ENCODE data around the gene CACNA1C. TPM values are rescaled to one million over a fixed set of nuclear protein-coding genes. Genes with fewer than 3 reads are reported as not detected.

CACNA1C gene
- total RNA-seq, 1 donor from 2014 or later, result not detected

DNA sequence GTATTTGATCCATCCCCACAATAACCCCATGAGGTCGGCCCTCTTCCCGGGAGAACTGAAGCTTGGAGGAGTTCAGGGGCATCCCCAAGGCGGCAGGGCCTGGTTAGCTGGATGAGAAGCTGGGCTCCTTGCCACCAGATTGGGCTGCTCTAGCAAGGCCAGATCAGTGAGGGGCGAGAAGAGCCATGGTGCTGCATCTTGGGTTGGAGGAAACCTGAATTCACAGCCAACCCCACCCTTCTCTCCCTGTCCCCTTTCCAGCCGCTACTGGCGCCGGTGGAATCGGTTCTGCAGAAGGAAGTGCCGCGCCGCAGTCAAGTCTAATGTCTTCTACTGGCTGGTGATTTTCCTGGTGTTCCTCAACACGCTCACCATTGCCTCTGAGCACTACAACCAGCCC lies 513.4 kb downstream of the CACNA1C start:
- no peak for DNase-seq (ENCODE audit: low read depth)

DNA sequence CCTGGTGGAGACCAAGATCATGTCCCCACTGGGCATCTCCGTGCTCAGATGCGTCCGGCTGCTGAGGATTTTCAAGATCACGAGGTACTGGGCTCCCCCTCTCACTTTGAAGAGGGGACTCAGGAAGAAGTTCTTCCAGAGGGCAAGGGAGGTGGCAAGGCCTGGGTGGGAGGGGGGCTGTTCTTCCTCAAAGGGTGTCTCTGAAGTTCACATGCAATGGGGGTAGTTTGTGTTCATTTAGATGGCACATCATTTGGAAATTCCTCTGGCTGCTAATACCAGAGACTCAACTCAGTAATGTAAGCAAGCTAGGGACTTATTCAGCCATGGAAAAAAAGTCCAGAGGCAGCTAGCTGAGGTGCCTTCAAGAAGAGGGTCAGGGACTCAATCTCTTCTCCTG lies 514.9 kb downstream of the CACNA1C start:
- no peak for DNase-seq (ENCODE audit: low read depth)

- DNase-seq (ENCODE audit: low read depth), result no peak
Observed at GRCh38 chr12:2570562-2570961, 517.8 kb downstream of the CACNA1C start.

GRCh38 chr12:2574355-2574935 lies 521.7 kb downstream of the CACNA1C start:
- no peak for DNase-seq (ENCODE audit: low read depth)

GRCh38 chr12:2575245-2575644 lies 522.5 kb downstream of the CACNA1C start:
- no peak for DNase-seq (ENCODE audit: low read depth)

DNA sequence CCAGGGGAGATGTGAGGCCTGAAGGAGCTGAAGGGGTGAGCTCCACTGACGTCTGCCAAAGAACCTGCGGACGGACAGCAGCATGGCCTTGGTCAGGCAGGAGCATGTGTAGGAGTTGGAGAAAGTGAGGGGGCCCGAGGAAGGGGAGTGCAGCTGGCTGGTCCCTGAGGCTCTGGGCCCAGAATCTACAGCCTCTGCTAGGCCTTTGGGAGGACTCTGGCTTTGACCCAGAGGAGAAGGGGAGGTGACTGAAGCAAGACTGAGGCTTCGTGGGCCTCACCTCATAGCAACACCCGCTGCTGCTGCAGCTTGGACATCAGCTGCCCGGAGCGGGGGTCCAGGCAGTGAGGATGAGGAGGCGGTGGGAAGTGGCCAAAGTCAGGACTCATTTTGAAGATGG lies 525.4 kb downstream of the CACNA1C start:
- DNase-seq (ENCODE audit: low read depth), result no peak

DNA sequence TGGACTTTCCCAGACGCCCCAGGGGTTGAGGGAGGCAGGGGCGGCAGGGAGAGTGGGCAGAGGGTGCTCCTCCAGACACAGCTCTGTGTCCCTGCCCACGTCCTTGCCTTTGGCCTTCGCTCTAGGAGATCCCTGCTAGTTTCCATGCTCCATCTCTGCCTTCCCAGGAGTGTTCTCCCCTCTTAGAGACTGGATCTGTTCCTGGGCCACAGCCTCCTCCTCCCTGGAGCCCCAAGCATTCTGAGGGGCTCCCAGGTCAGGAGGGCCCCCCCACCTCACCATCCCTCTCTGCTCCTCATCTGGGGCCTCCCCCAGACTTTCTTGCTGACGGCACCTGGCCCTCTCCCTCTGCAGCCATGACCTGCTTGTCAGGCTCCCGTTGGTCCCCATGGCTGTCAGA lies 526.0 kb downstream of the CACNA1C start:
- no peak for DNase-seq (ENCODE audit: low read depth)

DNA sequence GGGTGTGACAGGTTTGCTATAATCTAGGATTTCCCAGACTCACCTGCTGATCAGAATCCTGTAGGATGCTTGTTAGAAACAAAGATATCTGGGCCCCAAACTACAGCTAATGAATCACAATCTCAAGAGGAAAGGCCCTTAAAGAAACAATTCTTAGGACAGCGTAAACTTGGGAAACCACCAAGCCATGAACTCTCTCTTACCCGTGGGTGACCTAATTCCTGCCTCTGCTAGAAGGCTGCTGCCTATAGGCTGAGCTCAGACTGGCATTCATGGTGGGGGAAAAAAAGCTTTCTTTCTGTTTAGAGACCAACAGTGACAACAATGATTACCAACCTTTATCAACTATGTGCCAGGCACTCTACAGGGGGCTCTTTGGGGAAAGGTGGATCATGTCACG lies 528.0 kb downstream of the CACNA1C start:
- no peak for DNase-seq (ENCODE audit: low read depth)

GRCh38 chr12:2581293-2582045 lies 528.7 kb downstream of the CACNA1C start:
- no peak for DNase-seq (ENCODE audit: low read depth)

DNA sequence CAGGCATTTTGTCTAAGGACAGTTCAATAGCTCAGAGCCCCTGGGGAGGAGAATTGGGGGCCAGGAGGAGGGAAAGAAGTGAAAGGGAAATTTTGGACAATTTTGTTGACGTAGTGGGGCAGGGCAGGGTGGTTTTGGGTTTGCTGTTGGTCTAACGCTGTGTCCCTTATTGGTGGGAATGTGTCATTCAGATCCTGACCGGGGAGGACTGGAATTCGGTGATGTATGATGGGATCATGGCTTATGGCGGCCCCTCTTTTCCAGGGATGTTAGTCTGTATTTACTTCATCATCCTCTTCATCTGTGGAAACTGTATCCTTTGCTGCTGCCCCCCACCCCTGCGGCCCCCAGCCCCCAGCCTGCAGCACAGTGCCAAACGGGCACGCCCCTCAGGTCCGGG lies 529.8 kb downstream of the CACNA1C start:
- DNase-seq (ENCODE audit: low read depth), result no peak

DNA sequence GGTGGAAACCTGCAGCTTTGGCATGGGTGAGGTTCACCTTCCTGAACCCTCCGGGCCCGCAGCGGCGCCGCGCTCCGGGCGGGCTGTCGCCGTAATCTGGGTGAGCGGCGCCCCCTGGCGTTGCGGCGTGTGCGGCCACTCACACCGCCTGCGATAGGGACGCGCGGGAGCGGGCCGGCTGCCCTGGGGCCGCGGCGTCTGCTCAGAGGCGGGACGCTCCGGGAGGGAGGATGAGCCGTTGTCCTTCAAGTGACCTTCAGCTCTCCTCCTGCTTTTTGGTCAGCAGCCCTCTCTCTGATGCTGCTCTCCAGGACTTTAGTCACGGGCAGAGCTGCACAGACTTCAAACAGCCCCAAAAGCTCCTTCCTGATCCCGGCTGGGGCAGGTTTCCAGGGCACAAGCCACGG lies 530.3 kb downstream of the CACNA1C start:
- peak; percentile 50 for DNase-seq (ENCODE audit: low read depth)

DNA sequence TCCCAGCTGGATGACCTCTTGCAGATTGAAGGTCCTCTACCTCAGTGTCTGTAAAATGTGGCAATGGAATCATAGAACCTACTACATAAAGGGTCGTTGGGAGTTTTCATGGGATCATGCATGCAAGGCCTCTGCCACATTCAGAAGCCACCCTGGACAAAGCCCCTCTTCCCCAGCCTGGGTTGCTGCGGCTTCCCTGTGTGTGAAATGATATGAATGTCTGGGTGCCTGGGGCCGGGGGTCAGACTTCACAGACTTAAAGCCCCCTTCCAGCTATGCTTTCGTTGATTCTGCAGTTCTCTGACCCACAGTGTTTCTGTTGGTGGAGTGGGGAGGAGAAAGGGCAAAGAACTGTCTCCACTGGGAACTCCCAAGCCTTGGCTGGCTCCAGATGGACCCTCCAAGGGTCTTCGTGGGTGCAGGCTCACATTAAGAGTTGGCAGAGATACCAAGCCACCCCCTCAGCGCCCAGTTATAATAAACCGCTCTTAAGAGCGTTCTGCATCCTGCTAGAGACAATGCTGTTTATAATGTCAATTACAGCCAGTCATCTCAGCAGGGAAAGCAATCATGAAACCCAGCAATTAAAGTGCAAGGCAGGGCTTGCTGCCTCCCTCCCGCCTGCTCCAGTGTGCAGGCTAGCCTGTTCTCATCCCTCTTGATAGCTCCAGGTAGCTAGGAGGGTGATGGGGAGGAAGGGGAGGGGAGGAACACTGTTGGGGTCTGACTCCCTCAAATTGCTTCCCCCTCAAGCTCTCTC lies 531.0 kb downstream of the CACNA1C start:
- no peak for DNase-seq (ENCODE audit: low read depth)

DNA sequence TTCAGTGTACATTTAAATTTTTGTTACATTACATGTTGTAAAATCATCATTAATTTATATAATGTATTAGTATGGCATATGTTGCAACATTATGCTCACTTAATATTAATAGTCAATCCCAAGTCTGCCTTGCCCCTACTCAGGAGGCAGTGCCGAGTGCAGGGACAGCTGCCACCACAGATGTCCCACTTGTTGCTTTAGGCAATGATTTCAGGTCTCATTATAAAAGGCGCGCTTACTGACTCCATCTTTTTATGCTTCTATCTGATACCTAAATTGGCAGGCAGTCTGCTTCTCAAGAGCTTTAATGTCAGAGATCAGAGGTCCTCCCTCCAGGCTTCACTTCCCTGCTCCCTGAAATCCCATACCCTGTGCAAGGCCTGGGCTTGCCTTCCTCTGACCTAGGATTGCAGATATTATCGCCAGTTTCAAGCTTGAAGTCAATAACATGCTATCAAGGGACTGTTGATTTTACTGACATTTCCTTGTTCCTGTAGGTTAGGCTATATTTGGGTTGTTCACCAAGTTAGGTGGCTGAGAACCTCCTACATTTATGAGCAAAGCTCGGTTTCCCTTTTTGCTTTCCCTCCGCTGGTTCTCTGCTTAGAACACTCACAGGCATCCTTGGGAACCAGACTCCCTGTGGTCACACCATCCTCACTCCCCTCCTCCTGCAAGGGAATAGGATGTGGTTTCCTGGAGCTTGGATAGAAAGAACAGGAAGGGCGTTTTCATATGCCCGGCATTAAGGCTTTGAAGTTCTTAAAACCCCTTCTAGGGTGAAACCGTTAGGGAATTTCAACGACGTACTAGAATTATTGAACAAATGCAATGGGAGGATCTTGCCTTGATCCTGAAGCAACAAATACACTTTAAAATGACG lies 533.6 kb downstream of the CACNA1C start:
- DNase-seq (ENCODE audit: low read depth), result no peak

GRCh38 chr12:2588345-2588744 lies 535.6 kb downstream of the CACNA1C start:
- no peak for DNase-seq (ENCODE audit: low read depth)

- DNase-seq (ENCODE audit: low read depth), result no peak
Observed at GRCh38 chr12:2589381-2589780, 536.6 kb downstream of the CACNA1C start.

DNA sequence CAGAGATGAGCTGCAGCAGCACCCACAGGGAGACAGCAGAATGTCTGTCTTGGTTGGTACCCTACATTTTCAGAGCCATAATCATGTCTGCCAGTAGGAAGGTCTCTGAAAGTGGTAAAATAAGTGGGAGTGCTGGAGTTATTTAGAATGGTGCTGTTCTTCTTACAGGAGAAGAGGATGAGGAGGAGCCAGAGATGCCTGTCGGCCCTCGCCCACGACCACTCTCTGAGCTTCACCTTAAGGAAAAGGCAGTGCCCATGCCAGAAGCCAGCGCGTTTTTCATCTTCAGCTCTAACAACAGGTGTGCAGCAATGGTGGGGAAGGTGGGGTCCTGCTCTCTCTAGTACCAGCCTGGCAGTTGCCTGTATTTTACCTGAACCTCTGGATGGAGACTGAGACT lies 540.3 kb downstream of the CACNA1C start:
- DNase-seq (ENCODE audit: low read depth), result no peak

DNA sequence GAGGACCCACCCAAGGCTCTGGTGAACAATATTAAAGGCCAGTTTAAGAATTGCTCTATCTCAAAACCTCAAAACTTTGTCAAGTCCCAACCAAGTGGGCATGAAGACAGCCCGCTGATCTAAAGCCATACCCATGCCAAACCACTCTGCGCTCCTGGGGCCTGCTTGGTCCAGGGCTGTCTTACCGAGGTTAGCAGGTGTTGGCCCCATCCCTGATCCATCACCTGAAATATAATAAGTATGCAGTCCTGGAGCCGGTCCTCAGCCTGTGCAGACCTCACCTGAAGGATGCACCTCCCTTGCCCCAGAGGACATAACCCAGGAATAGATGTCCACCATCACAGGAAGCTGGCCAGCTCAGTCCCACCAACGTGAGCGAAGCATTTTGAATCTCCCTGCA lies 543.7 kb downstream of the CACNA1C start:
- no peak for DNase-seq (ENCODE audit: low read depth)

DNA sequence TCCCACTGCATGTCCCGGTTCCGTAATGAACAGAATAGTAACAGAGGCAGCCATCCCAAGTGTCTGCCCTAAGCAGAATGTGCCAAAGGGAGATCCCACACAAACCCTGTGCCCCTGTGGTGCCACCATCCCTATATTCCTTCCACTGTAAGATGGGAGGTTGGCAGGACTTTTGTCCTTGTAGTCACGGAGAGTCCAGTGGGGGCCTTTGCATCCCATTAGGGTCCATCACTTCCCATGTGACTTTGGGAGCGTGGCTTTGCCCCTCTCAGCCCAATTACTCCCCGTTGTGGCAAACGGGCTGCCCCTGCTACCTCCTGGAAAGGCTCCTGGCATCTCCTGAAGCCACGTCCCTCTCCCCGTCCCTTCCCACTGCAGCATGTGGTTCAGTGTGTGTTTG lies 552.5 kb downstream of the CACNA1C start:
- no peak for DNase-seq (ENCODE audit: low read depth)

DNA sequence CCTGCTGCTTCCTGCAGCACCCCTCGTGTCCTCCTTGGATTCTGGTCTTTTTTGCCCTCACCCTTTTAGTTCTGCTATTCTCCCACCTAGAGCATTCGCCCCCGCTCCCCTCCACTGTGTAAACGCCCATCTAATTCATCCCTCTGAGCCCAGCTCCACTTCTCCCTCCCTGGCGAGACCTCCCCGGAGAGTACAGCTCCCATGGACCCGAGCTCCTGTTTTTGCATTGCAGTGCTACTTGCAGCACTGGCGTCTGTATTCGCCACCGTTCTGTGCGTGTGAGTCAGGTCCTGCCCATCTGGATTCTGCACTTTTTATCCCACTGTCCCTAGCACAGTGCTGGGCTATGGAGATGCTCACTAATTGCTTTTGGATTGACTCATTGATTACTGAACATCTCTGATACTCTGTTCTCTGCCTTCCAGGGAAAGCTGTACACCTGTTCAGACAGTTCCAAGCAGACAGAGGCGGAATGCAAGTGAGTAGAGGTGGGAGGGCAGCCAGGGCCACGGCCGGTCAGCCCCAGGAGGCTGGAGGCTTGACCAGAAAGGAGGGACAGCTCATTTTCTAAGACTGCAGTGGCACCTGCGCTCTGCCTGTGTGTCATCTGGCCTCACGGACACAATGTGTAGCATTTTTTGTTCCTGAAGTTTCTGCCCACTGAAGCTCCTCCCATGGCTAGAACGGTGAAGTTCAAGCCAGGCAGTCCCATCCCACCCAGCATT lies 553.6 kb downstream of the CACNA1C start:
- DNase-seq (ENCODE audit: low read depth), result no peak

GRCh38 chr12:2607881-2608607 lies 555.3 kb downstream of the CACNA1C start:
- no peak for DNase-seq (ENCODE audit: low read depth)

Measured in myocyte (in vitro differentiated cells).